Rectal smooth muscle tissue (tissue), 1 donor: ENCODE data around the gene RBM20.

ENCODE experiments used
- H3K27ac ChIP-seq: one replicate; pipeline ENCODE4 v1.7.0; 2013; ENCODE audit warnings: low read depth, low read length, inconsistent platforms
- H3K27me3 ChIP-seq: one replicate; pipeline ENCODE4 v1.7.0; 2013; ENCODE audit warnings: low read length; ENCODE audit not compliant: control insufficient read depth, insufficient read depth
- H3K36me3 ChIP-seq: one replicate; pipeline ENCODE4 v1.7.0; 2013; ENCODE audit warnings: low read length; ENCODE audit not compliant: control insufficient read depth, insufficient read depth
- H3K4me1 ChIP-seq: one replicate; pipeline ENCODE4 v1.7.0; 2013; ENCODE audit warnings: low read length; ENCODE audit not compliant: control insufficient read depth, insufficient read depth
- H3K4me3 ChIP-seq: one replicate; pipeline ENCODE4 v1.7.0; 2013; ENCODE audit warnings: low read length
- H3K9ac ChIP-seq: one replicate; pipeline ENCODE4 v1.7.0; 2013; ENCODE audit warnings: low read length

Gene RBM20

DNA sequence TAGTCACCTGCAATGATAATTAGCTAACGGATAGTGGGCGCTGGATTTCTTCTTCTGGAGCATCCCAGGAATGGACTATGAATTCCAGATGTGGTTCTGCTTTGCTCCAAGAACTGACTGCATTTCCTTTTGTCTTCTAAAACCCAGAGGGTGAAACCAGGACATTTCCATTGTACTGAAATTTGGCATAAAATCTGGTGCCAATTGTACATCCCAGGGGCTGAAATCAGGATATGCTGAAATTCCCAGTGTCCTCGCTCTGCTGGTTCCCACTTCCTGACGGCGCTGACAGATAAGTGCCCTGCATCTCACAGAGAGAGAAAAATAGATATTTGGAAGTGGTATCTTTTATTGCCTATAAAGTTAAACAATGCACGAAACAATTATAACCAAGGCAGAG lies 31.9 kb downstream of the RBM20 start:
- H3K27me3 ChIP-seq = no peaks in the 10 kb centered on the region
- H3K27ac ChIP-seq = no peak overlapping the region
- no peaks in the 10 kb centered on the region for H3K4me1 ChIP-seq
- H3K4me3 ChIP-seq = no peak overlapping the region
- H3K9ac ChIP-seq = no peak overlapping the region
- no peaks in the 10 kb centered on the region for H3K36me3 ChIP-seq

DNA sequence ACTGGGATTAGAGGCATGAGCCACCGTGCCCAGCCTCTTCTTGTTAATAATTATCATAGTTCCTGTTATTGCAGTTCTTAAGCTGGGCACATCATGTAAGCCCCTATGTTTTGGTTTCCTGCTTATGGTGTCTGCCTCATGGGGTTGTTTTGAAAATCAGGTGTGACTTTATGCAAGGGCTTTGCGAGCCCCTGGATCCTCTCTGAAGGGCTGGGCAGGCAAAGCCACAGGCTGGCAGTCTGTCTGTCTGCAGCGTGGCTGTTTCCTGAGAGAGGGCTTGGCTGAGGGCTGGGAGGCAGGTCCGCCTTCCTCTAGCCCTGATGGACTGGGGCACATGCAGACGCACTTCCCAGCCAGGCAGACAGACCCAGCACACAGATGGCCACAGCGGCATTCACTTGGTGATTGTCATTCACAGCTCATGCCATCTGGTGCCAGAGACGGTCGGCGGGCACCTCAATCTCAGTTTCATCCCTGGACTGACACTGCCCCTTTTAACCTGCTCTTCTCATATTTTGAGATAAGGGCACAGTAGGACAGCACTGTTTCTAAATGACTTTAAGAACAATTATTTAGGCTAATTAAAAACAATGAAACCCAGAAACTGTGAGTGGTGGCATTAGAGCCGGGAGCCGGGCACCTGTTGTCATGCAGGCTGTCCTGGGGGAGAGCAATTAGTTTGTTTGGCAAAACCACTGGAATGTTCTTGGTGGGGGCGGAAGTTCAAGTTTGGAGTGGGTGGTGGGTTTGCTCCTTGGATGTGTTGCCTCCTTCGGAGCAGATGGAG lies 35.5 kb downstream of the RBM20 start:
- H3K27me3 ChIP-seq = no peaks in the 10 kb centered on the region
- no peaks in the 10 kb centered on the region for H3K4me1 ChIP-seq
- no peaks in the 10 kb centered on the region for H3K36me3 ChIP-seq
- no peak overlapping the region for H3K4me3 ChIP-seq
- no peak overlapping the region for H3K27ac ChIP-seq
- no peak overlapping the region for H3K9ac ChIP-seq

- Histone ChIP-seq H3K27ac (no peak overlapping the region), H3K9ac (no peak overlapping the region), H3K27me3 (no peaks in the 10 kb centered on the region)
Measured at GRCh38 chr10:110680273-110681020, 36.3 kb downstream of the RBM20 start.

GRCh38 chr10:110681023-110681681 lies 37.0 kb downstream of the RBM20 start:
- no peak overlapping the region for H3K27ac ChIP-seq
- H3K27me3 ChIP-seq = no peaks in the 10 kb centered on the region
- H3K4me1 ChIP-seq = no peaks in the 10 kb centered on the region
- H3K36me3 ChIP-seq = no peaks in the 10 kb centered on the region
- H3K4me3 ChIP-seq = no peak overlapping the region
- no peak overlapping the region for H3K9ac ChIP-seq

More at GRCh38 chr10:110680273-110681020, 36.3 kb downstream of the RBM20 start:
- H3K4me1 ChIP-seq = no peaks in the 10 kb centered on the region
- no peaks in the 10 kb centered on the region for H3K36me3 ChIP-seq
- H3K4me3 ChIP-seq = no peak overlapping the region

GRCh38 chr10:110682348-110682747 lies 38.2 kb downstream of the RBM20 start:
- no peaks in the 10 kb centered on the region for H3K4me1 ChIP-seq
- no peak overlapping the region for H3K27ac ChIP-seq
- no peaks in the 10 kb centered on the region for H3K27me3 ChIP-seq
- no peak overlapping the region for H3K4me3 ChIP-seq
- no peak overlapping the region for H3K9ac ChIP-seq
- H3K36me3 ChIP-seq = no peaks in the 10 kb centered on the region

- no peaks in the 10 kb centered on the region for H3K36me3 ChIP-seq
- no peak overlapping the region for H3K4me3 ChIP-seq
- H3K27ac ChIP-seq = no peak overlapping the region
- H3K9ac ChIP-seq = no peak overlapping the region
- no peaks in the 10 kb centered on the region for H3K4me1 ChIP-seq
- H3K27me3 ChIP-seq = no peaks in the 10 kb centered on the region
Measured at GRCh38 chr10:110684800-110685446, 40.8 kb downstream of the RBM20 start.

- H3K27ac ChIP-seq = no peak overlapping the region
- no peak overlapping the region for H3K9ac ChIP-seq
- H3K36me3 ChIP-seq = no peaks in the 10 kb centered on the region
- H3K4me1 ChIP-seq = no peaks in the 10 kb centered on the region
- no peaks in the 10 kb centered on the region for H3K27me3 ChIP-seq
- H3K4me3 ChIP-seq = no peak overlapping the region
Measured at GRCh38 chr10:110686047-110686446, 41.9 kb downstream of the RBM20 start.

- no peak overlapping the region for H3K4me3 ChIP-seq
- no peaks in the 10 kb centered on the region for H3K36me3 ChIP-seq
- H3K4me1 ChIP-seq = no peaks in the 10 kb centered on the region
- no peak overlapping the region for H3K27ac ChIP-seq
- no peaks in the 10 kb centered on the region for H3K27me3 ChIP-seq
- H3K9ac ChIP-seq = no peak overlapping the region
Measured at GRCh38 chr10:110686949-110687348, 42.8 kb downstream of the RBM20 start.

GRCh38 chr10:110687400-110687799 lies 43.3 kb downstream of the RBM20 start:
- H3K4me3 ChIP-seq = no peak overlapping the region
- H3K9ac ChIP-seq = no peak overlapping the region
- H3K27me3 ChIP-seq = no peaks in the 10 kb centered on the region
- no peaks in the 10 kb centered on the region for H3K4me1 ChIP-seq
- H3K27ac ChIP-seq = no peak overlapping the region
- H3K36me3 ChIP-seq = no peaks in the 10 kb centered on the region

- Histone ChIP-seq H3K27ac (no peak overlapping the region), H3K4me3 (no peak overlapping the region), H3K36me3 (no peaks in the 10 kb centered on the region), H3K9ac (no peak overlapping the region), H3K27me3 (no peaks in the 10 kb centered on the region), H3K4me1 (no peaks in the 10 kb centered on the region)
Measured at GRCh38 chr10:110691139-110691538, 47.0 kb downstream of the RBM20 start.

GRCh38 chr10:110694263-110694662 lies 50.1 kb downstream of the RBM20 start:
- H3K36me3 ChIP-seq = no peaks in the 10 kb centered on the region
- H3K27me3 ChIP-seq = no peaks in the 10 kb centered on the region
- no peak overlapping the region for H3K4me3 ChIP-seq
- H3K9ac ChIP-seq = no peak overlapping the region
- peaks cover 9% of the 10 kb centered on the region for H3K4me1 ChIP-seq
- no peak overlapping the region for H3K27ac ChIP-seq

- H3K27me3 ChIP-seq = no peaks in the 10 kb centered on the region
- H3K27ac ChIP-seq = no peak overlapping the region
- no peaks in the 10 kb centered on the region for H3K36me3 ChIP-seq
- no peak overlapping the region for H3K9ac ChIP-seq
- H3K4me3 ChIP-seq = no peak overlapping the region
- H3K4me1 ChIP-seq = peaks cover 11% of the 10 kb centered on the region
Measured at GRCh38 chr10:110694820-110695538, 50.8 kb downstream of the RBM20 start.
